K562 (cell line): ENCODE measurements around the gene CRYGA. TPM values are rescaled to one million over a fixed set of nuclear protein-coding genes. Genes with fewer than 3 reads are reported as not detected.
A peak's percentile ranks its signal among the peaks of the same experiment; 100 is the strongest.

ENCODE experiments used
- ELF1 ChIP-seq: fragments of 200-800 bp; sonication (Bioruptor generic); IDR thresholded peaks from 2 replicates; pipeline ENCODE4 v1.6.1; 2016; ENCODE audit warnings: missing genetic modification characterization, missing compliant biosample characterization
- EP300 ChIP-seq: IDR thresholded peaks from 2 replicates; pipeline ENCODE4 v1.6.1; 2012; ENCODE audit warnings: low read length, improper control_type of control experiment
- GTF2F1 ChIP-seq: IDR thresholded peaks from 2 replicates; pipeline ENCODE4 v1.6.1; 2011; ENCODE audit warnings: low read depth, low read length, improper control_type of control experiment
- HIVEP1 ChIP-seq: fragments of 250-450 bp; sonication (Bioruptor Pico); IDR thresholded peaks from 2 replicates; pipeline ENCODE4 v1.4.0; 2020; ENCODE audit warnings: mild to moderate bottlenecking
- PHF20 ChIP-seq: fragments of 450-650 bp; IDR thresholded peaks from 2 replicates; pipeline ENCODE4 v1.6.1; 2018; ENCODE audit not compliant: partially characterized antibody
- RBM22 ChIP-seq: fragments of 200-400 bp; formaldehyde crosslinking; IDR thresholded peaks from 2 replicates; pipeline ENCODE4 v1.6.1; 2018; ENCODE audit warnings: low read length, low read depth; ENCODE audit not compliant: poor library complexity, severe bottlenecking
- RFX7 ChIP-seq: fragments of 250-450 bp; sonication (Bioruptor Pico); IDR thresholded peaks from 2 replicates; pipeline ENCODE4 v1.5.1; 2021; ENCODE audit warnings: mild to moderate bottlenecking
- SAFB2 ChIP-seq: fragments of 200-400 bp; formaldehyde crosslinking; IDR thresholded peaks from 2 replicates; pipeline ENCODE4 v1.6.1; 2018; ENCODE audit warnings: borderline replicate concordance, low read length, low read depth, moderate library complexity; ENCODE audit not compliant: severe bottlenecking
- THRAP3 ChIP-seq: fragments of 450-650 bp; IDR thresholded peaks from 2 replicates; pipeline ENCODE4 v1.6.1; 2016; ENCODE audit warnings: mild to moderate bottlenecking, inconsistent platforms, borderline replicate concordance
- ZNF217 ChIP-seq: sonication (generic); formaldehyde crosslinking; IDR thresholded peaks from 2 replicates; pipeline ENCODE4 v1.8.0; 2022; ENCODE audit warnings: mild to moderate bottlenecking, missing genetic modification reagents
- ZNF431 ChIP-seq: sonication (generic); formaldehyde crosslinking; IDR thresholded peaks from 2 replicates; pipeline ENCODE4 v1.8.0; 2022; ENCODE audit warnings: mild to moderate bottlenecking, missing genetic modification reagents
- polyA plus RNA-seq, 8 experiments: library from polyadenylated mRNA; depleted of rRNA in 4 of 8; stranded (reverse) in 5 of 8; unstranded in 3 of 8; fragments of >200 nt; fragmentation: Nextera tagmentation in 2 of 8; fragmentation: Illumina TruSeq in 1 of 8; extraction: Ambion mirVana in 2 of 8; extraction: Trizol in 1 of 8; gene quantifications; 2 replicates each; pipeline versions ENCODE4 v1.2.1 to v1.2.3, GENCODE V29; 2011 to 2014; ENCODE audit warnings: inconsistent platforms in 1 of 8, missing spikeins in 1 of 8
- total RNA-seq, 7 experiments: library from RNA; depleted of rRNA in 6 of 7; stranded (reverse); fragments of >200 nt in 6 of 7; fragmentation: Illumina TruSeq in 2 of 7; extraction: Trizol in 2 of 7; gene quantifications; 2 replicates each; pipeline versions ENCODE4 v1.2.1 to v1.2.3, GENCODE V29; 2011 to 2021; ENCODE audit warnings: low replicate concordance in 1 of 7
- TF ChIP-seq, protein P1 (sequence below): fragments of 450-650 bp; IDR thresholded peaks from 2 replicates; pipeline ENCODE4 v1.6.1; 2016; ENCODE audit warnings: mild to moderate bottlenecking, moderate library complexity
- TF ChIP-seq, protein P2 (sequence below): sonication (generic); formaldehyde crosslinking; IDR thresholded peaks from 2 replicates; pipeline ENCODE4 v1.8.1; 2023; ENCODE audit warnings: mild to moderate bottlenecking, missing genetic modification reagents
- TF ChIP-seq, protein P3 (sequence below): fragments of 450-650 bp; IDR thresholded peaks from 2 replicates; pipeline ENCODE4 v1.6.1; 2014; ENCODE audit warnings: low read depth, mild to moderate bottlenecking, moderate library complexity, borderline replicate concordance

The CRYGA gene
- total and polyA plus RNA-seq, 9 of the 15 experiments (the other 6 are each of a cell fraction or from before 2014, with no cell fraction given): not detected

DNA sequence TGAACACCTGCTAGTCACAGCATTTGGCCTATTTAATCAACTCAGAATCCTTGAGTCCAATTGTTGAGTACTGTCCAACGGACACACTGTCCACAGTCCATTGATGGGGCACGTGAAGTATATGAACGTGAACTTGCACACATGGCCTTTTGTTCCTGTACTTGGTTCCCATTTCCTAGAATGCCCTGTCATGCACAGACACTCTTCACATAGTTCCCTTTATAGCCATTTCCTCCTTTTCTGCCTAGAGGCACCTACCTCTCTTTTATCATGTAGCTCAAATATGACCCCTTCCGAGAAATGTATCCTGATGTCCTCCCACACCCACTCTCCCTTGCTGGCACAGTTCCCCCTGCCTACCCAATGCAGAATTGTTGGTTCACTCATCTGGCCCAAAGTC is 8.7 kb upstream of the CRYGA start (continued):
- TF ChIP-seq, protein P1, sequence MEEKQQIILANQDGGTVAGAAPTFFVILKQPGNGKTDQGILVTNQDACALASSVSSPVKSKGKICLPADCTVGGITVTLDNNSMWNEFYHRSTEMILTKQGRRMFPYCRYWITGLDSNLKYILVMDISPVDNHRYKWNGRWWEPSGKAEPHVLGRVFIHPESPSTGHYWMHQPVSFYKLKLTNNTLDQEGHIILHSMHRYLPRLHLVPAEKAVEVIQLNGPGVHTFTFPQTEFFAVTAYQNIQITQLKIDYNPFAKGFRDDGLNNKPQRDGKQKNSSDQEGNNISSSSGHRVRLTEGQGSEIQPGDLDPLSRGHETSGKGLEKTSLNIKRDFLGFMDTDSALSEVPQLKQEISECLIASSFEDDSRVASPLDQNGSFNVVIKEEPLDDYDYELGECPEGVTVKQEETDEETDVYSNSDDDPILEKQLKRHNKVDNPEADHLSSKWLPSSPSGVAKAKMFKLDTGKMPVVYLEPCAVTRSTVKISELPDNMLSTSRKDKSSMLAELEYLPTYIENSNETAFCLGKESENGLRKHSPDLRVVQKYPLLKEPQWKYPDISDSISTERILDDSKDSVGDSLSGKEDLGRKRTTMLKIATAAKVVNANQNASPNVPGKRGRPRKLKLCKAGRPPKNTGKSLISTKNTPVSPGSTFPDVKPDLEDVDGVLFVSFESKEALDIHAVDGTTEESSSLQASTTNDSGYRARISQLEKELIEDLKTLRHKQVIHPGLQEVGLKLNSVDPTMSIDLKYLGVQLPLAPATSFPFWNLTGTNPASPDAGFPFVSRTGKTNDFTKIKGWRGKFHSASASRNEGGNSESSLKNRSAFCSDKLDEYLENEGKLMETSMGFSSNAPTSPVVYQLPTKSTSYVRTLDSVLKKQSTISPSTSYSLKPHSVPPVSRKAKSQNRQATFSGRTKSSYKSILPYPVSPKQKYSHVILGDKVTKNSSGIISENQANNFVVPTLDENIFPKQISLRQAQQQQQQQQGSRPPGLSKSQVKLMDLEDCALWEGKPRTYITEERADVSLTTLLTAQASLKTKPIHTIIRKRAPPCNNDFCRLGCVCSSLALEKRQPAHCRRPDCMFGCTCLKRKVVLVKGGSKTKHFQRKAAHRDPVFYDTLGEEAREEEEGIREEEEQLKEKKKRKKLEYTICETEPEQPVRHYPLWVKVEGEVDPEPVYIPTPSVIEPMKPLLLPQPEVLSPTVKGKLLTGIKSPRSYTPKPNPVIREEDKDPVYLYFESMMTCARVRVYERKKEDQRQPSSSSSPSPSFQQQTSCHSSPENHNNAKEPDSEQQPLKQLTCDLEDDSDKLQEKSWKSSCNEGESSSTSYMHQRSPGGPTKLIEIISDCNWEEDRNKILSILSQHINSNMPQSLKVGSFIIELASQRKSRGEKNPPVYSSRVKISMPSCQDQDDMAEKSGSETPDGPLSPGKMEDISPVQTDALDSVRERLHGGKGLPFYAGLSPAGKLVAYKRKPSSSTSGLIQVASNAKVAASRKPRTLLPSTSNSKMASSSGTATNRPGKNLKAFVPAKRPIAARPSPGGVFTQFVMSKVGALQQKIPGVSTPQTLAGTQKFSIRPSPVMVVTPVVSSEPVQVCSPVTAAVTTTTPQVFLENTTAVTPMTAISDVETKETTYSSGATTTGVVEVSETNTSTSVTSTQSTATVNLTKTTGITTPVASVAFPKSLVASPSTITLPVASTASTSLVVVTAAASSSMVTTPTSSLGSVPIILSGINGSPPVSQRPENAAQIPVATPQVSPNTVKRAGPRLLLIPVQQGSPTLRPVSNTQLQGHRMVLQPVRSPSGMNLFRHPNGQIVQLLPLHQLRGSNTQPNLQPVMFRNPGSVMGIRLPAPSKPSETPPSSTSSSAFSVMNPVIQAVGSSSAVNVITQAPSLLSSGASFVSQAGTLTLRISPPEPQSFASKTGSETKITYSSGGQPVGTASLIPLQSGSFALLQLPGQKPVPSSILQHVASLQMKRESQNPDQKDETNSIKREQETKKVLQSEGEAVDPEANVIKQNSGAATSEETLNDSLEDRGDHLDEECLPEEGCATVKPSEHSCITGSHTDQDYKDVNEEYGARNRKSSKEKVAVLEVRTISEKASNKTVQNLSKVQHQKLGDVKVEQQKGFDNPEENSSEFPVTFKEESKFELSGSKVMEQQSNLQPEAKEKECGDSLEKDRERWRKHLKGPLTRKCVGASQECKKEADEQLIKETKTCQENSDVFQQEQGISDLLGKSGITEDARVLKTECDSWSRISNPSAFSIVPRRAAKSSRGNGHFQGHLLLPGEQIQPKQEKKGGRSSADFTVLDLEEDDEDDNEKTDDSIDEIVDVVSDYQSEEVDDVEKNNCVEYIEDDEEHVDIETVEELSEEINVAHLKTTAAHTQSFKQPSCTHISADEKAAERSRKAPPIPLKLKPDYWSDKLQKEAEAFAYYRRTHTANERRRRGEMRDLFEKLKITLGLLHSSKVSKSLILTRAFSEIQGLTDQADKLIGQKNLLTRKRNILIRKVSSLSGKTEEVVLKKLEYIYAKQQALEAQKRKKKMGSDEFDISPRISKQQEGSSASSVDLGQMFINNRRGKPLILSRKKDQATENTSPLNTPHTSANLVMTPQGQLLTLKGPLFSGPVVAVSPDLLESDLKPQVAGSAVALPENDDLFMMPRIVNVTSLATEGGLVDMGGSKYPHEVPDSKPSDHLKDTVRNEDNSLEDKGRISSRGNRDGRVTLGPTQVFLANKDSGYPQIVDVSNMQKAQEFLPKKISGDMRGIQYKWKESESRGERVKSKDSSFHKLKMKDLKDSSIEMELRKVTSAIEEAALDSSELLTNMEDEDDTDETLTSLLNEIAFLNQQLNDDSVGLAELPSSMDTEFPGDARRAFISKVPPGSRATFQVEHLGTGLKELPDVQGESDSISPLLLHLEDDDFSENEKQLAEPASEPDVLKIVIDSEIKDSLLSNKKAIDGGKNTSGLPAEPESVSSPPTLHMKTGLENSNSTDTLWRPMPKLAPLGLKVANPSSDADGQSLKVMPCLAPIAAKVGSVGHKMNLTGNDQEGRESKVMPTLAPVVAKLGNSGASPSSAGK: no peak; the same call in 1 of the 2 replicates
- TF ChIP-seq ZNF217 (CRISPR knock-in tag) (no peak), GTF2F1 (no peak), SAFB2 (no peak), ELF1 (0 out of 2 replicates have a peak, but pooled peaks have one; percentile 29), THRAP3 (no peak), RFX7 (CRISPR knock-in tag) (no peak), HIVEP1 (CRISPR knock-in tag) (no peak), EP300 (peak; percentile 39; the same call in 1 of the 2 replicates), RBM22 (no peak), PHF20 (no peak), ZNF431 (CRISPR knock-in tag) (no peak)
- TF ChIP-seq, protein P2, sequence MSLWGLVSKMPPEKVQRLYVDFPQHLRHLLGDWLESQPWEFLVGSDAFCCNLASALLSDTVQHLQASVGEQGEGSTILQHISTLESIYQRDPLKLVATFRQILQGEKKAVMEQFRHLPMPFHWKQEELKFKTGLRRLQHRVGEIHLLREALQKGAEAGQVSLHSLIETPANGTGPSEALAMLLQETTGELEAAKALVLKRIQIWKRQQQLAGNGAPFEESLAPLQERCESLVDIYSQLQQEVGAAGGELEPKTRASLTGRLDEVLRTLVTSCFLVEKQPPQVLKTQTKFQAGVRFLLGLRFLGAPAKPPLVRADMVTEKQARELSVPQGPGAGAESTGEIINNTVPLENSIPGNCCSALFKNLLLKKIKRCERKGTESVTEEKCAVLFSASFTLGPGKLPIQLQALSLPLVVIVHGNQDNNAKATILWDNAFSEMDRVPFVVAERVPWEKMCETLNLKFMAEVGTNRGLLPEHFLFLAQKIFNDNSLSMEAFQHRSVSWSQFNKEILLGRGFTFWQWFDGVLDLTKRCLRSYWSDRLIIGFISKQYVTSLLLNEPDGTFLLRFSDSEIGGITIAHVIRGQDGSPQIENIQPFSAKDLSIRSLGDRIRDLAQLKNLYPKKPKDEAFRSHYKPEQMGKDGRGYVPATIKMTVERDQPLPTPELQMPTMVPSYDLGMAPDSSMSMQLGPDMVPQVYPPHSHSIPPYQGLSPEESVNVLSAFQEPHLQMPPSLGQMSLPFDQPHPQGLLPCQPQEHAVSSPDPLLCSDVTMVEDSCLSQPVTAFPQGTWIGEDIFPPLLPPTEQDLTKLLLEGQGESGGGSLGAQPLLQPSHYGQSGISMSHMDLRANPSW: no peak
- TF ChIP-seq, protein P3, sequence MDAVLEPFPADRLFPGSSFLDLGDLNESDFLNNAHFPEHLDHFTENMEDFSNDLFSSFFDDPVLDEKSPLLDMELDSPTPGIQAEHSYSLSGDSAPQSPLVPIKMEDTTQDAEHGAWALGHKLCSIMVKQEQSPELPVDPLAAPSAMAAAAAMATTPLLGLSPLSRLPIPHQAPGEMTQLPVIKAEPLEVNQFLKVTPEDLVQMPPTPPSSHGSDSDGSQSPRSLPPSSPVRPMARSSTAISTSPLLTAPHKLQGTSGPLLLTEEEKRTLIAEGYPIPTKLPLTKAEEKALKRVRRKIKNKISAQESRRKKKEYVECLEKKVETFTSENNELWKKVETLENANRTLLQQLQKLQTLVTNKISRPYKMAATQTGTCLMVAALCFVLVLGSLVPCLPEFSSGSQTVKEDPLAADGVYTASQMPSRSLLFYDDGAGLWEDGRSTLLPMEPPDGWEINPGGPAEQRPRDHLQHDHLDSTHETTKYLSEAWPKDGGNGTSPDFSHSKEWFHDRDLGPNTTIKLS: no peak
